Naive thymus-derived CD4-positive, alpha-beta T cell (primary cell): ENCODE measurements around the gene ADGRG6. TPM values are rescaled to one million over a fixed set of nuclear protein-coding genes. Genes with fewer than 3 reads are reported as not detected.
A peak's percentile ranks its signal among the peaks of the same experiment; 100 is the strongest.

Experiments
- ATAC-seq: fragments of 150-1000 bp; cut with Tn5 transposase; 2 replicates; pipeline ENCODE4 v1.10.0; 2021; ENCODE audit warnings: mild to moderate bottlenecking, moderate library complexity
- CTCF ChIA-PET: fragments of 350-600 bp; sonication (Branson Sonifier 250); formaldehyde crosslinking; loops from one replicate; lab custom pipeline; 2021; ENCODE audit warnings: antibody characterized with exemption; lab: Charles Lee
- POLR2A ChIA-PET: fragments of 350-600 bp; sonication (Branson Sonifier 250); formaldehyde crosslinking; loops from one replicate; lab custom pipeline; 2021; ENCODE audit warnings: antibody characterized with exemption, inconsistent platforms; lab: Charles Lee
- DNase-seq, 9 donors: peaks; one replicate each; pipeline versions ENCODE4 v3.0.0 to v3.0.0-alpha.2; 2020 to 2022; ENCODE audit warnings: mixed read lengths in 1 of 9
- H3K27ac ChIP-seq: one replicate; pipeline ENCODE4 v1.7.0; 2013; ENCODE audit warnings: mild to moderate bottlenecking, low read depth, low read length, moderate library complexity
- H3K27me3 ChIP-seq, 2 donors: one replicate each; pipeline ENCODE4 v1.7.0; 2013; ENCODE audit warnings: low read length in 2 of 2, mild to moderate bottlenecking in 2 of 2, moderate library complexity in 2 of 2; ENCODE audit not compliant: control insufficient read depth in 2 of 2, insufficient read depth in 2 of 2
- H3K36me3 ChIP-seq, 3 experiments: 1 replicate in 2 of 3; 2 replicates in 1 of 3; pipeline ENCODE4 v1.7.0; 2013; ENCODE audit warnings: low read length in 3 of 3, mild to moderate bottlenecking in 3 of 3, moderate library complexity in 1 of 3; ENCODE audit not compliant: insufficient read depth in 3 of 3, control insufficient read depth in 2 of 3
- H3K4me1 ChIP-seq, 2 donors: one replicate each; pipeline ENCODE4 v1.7.0; 2013; ENCODE audit warnings: low read length in 2 of 2, mild to moderate bottlenecking in 2 of 2, moderate library complexity in 1 of 2; ENCODE audit not compliant: control insufficient read depth in 2 of 2, insufficient read depth in 2 of 2
- H3K4me3 ChIP-seq: 2 replicates; pipeline ENCODE4 v1.7.0; 2013; ENCODE audit warnings: mild to moderate bottlenecking, low read length
- H3K9me3 ChIP-seq, 3 experiments: 1 replicate in 2 of 3; 2 replicates in 1 of 3; pipeline ENCODE4 v1.7.0; 2013; ENCODE audit warnings: low read length in 3 of 3; ENCODE audit not compliant: control insufficient read depth in 2 of 3
- H3K27ac Mint-ChIP-seq, 9 donors: one replicate each; pipeline ENCODE4 v1.8.0; 2020 to 2022; ENCODE audit warnings: mixed read lengths in 9 of 9, mild to moderate bottlenecking in 8 of 9, moderate library complexity in 5 of 9, inconsistent platforms in 2 of 9
- H3K27me3 Mint-ChIP-seq, 5 donors: one replicate each; pipeline ENCODE4 v1.8.0; 2021 to 2022; ENCODE audit warnings: mixed read lengths in 5 of 5, mild to moderate bottlenecking in 1 of 5
- H3K36me3 Mint-ChIP-seq, 5 donors: one replicate each; pipeline ENCODE4 v1.8.0; 2020 to 2022; ENCODE audit warnings: mixed read lengths in 5 of 5, mild to moderate bottlenecking in 3 of 5, inconsistent platforms in 1 of 5
- H3K4me1 Mint-ChIP-seq, 7 donors: one replicate each; pipeline ENCODE4 v1.8.0; 2020 to 2022; ENCODE audit warnings: mixed read lengths in 7 of 7, mild to moderate bottlenecking in 3 of 7, inconsistent platforms in 1 of 7
- H3K4me3 Mint-ChIP-seq, 10 donors: one replicate each; pipeline ENCODE4 v1.8.0; 2020 to 2022; ENCODE audit warnings: mild to moderate bottlenecking in 10 of 10, mixed read lengths in 10 of 10, moderate library complexity in 6 of 10, inconsistent platforms in 2 of 10
- H3K9me3 Mint-ChIP-seq, 11 donors: one replicate each; pipeline ENCODE4 v1.8.0; 2020 to 2022; ENCODE audit warnings: mixed read lengths in 11 of 11, mild to moderate bottlenecking in 4 of 11, inconsistent platforms in 1 of 11, moderate library complexity in 1 of 11
- intact Hi-C, 2 donors: fragments of 100-400 bp; cut with micrococcal nuclease; formaldehyde crosslinking; loops; one replicate each; pipeline ENCODE4 v1.15.1; 2023
- polyA plus RNA-seq, 2 donors: library from polyadenylated mRNA; unstranded; fragments of 300-500 nt; fragmentation: Illumina TruSeq; gene quantifications; one replicate each; pipeline ENCODE4 v1.2.3, GENCODE V29; 2021
- total RNA-seq, 6 experiments: library from RNA in 5 of 6; stranded (reverse) in 5 of 6; gene quantifications; 1 replicate in 5 of 6; 2 replicates in 1 of 6; pipeline ENCODE4 v1.2.3 and lab custom pipeline; 2021 to 2026

The ADGRG6 gene
- total and polyA plus RNA-seq, 7 experiments from 2014 or later: 0.02 to 3.6 (median 0.57) TPM; not detected in 2

DNA sequence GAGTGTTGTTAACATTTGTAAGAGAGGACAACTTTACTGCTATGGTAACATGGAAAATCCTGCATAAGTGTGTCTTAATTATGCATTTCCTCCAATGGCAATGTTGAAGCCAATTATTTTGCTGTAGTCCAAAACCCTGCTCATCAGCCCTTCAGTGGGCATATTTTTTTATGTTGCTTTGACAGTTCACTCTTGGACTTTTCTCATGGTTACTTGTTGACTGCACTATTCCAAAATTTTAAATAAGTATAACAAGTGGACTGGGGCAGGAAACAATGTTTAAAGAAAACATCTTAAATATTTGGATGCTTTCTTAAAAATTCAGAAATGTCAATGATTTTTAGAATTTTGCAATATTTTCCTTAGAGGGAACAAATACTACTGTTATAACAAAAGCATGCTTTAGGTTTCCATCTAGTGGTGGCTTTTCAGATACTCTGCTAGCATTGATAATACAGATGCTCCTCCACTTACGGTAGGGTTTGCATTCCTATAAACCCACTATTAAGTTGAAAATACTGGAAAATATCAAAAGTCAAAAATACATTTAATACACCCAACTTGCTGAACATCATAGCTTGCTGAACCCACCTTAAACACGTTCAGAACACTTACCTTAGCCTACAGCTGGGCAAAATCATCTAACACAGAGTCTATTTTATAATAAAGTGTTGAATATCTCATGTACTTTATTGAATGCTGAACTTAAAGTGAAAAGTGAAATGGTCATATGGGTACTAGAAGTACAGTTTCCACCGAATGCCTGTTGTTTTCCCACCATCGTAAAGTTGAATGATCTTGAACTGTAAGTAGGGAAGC, 86.4 kb downstream of the ADGRG6 start:
- H3K9me3 Mint-ChIP-seq: no peaks in the 10 kb centered on the region
- intact Hi-C loops: loop anchor here (1.0 to 5.0 kb wide), 9 partner anchors 57 to 399 kb away; partner anchors contain the start of genes NMBR (in 2 of the 2) and VTA1 (in 2 of the 2)
- Histone ChIP-seq H3K27me3 (no peaks in the 10 kb centered on the region), H3K27ac (no peak overlapping the region), H3K36me3 (no peaks in the 10 kb centered on the region), H3K9me3 (no peaks in the 10 kb centered on the region), H3K4me1 (peaks cover 0 to 9% of the 10 kb centered on the region in 2 donors), H3K4me3 (no peak overlapping the region)
- H3K36me3 Mint-ChIP-seq: no peaks in the 10 kb centered on the region
- POLR2A ChIA-PET: interaction anchor here (1.0 kb wide), 1 partner anchor 242 kb away, joined by 5 read pairs; the partner anchor contains the start of gene NMBR
- H3K4me1 Mint-ChIP-seq: peaks cover 0 to 28% (median 9%) of the 10 kb centered on the region in 7 donors
- H3K4me3 Mint-ChIP-seq: no peak overlapping the region
- ATAC-seq (peak; percentile 67), DNase-seq (peak in 7 of 9 donors; percentile 22 to 50 (median 26))
- H3K27ac Mint-ChIP-seq: no peak overlapping the region
- CTCF ChIA-PET: interaction anchor here (0.8 to 2.5 kb wide), 6 partner anchors 87 to 240 kb away, joined by 4 to 7 read pairs (median 5); no protein-coding TSS in a partner anchor
- H3K27me3 Mint-ChIP-seq: peaks cover 0 to 49% (median 0%) of the 10 kb centered on the region in 5 donors

GRCh38 chr6:142395266-142395665, 93.5 kb downstream of the ADGRG6 start:
- Histone ChIP-seq H3K36me3 (no peaks in the 10 kb centered on the region), H3K27me3 (no peaks in the 10 kb centered on the region), H3K4me1 (peaks cover 9 to 35% of the 10 kb centered on the region in 2 donors), H3K9me3 (no peaks in the 10 kb centered on the region), H3K4me3 (no peak overlapping the region), H3K27ac (peak overlapping the region; percentile 80)
- no peaks in the 10 kb centered on the region for H3K9me3 Mint-ChIP-seq
- DNase-seq (peak in 1 of 9 donors; percentile 25), ATAC-seq (no peak)
- ChIA-PET CTCF (interaction anchor here (1.6 kb wide), 1 partner anchor 79 kb away, joined by 5 read pairs; no protein-coding TSS in a partner anchor), POLR2A (interaction anchor here (0.5 to 1.0 kb wide), 3 partner anchors 75 to 250 kb away, joined by 3 to 5 read pairs (median 4); no protein-coding TSS in a partner anchor)
- intact Hi-C loops: loop anchor here (1.0 to 5.0 kb wide), 14 partner anchors 47 to 1667 kb away; partner anchors contain the start of genes ADAT2 (in 1 of the 2), AIG1 (in 1 of the 2), HIVEP2 (in 1 of the 2) and NMBR (in 1 of the 2)
- H3K4me3 Mint-ChIP-seq: peak overlapping the region; percentile 18 to 78 (median 71)
- H3K27me3 Mint-ChIP-seq: peaks cover 0 to 57% (median 0%) of the 10 kb centered on the region in 5 donors
- no peaks in the 10 kb centered on the region for H3K36me3 Mint-ChIP-seq
- H3K27ac Mint-ChIP-seq: peak overlapping the region in 8 of 9 donors; percentile 90 to 99 (median 98)
- H3K4me1 Mint-ChIP-seq: peaks cover 10 to 80% (median 58%) of the 10 kb centered on the region in 7 donors

GRCh38 chr6:142395768-142396231, 94.0 kb downstream of the ADGRG6 start:
- peak overlapping the region; percentile 30 for H3K4me3 ChIP-seq
- ATAC-seq (peak; percentile 97), DNase-seq (peak in 7 of 9 donors; percentile 72 to 90 (median 88))
- no peaks in the 10 kb centered on the region for H3K36me3 Mint-ChIP-seq
- peaks cover 0 to 58% (median 0%) of the 10 kb centered on the region in 5 donors for H3K27me3 Mint-ChIP-seq
- peak overlapping the region; percentile 9 to 99 (median 97) for H3K27ac Mint-ChIP-seq
- H3K4me1 ChIP-seq: peaks cover 9 to 33% of the 10 kb centered on the region in 2 donors
- H3K36me3 ChIP-seq: no peaks in the 10 kb centered on the region
- peaks cover 10 to 76% (median 61%) of the 10 kb centered on the region in 7 donors for H3K4me1 Mint-ChIP-seq
- no peaks in the 10 kb centered on the region for H3K9me3 ChIP-seq
- intact Hi-C loops: loop anchor here (1.0 to 5.0 kb wide), 15 partner anchors 9 to 1667 kb away; partner anchors contain the start of genes ADAT2 (in 1 of the 2), AIG1 (in 1 of the 2), HIVEP2 (in 1 of the 2) and NMBR (in 1 of the 2)
- CTCF ChIA-PET: interaction anchor here (0.9 to 1.6 kb wide), 2 partner anchors 79 to 164 kb away, joined by 4 to 5 read pairs; no protein-coding TSS in a partner anchor
- POLR2A ChIA-PET: interaction anchor here (0.6 to 1.1 kb wide), 4 partner anchors 11 to 250 kb away, joined by 3 to 5 read pairs (median 4); no protein-coding TSS in a partner anchor
- peak overlapping the region; percentile 80 for H3K27ac ChIP-seq
- H3K4me3 Mint-ChIP-seq: peak overlapping the region in 9 of 10 donors; percentile 47 to 78 (median 69)
- H3K9me3 Mint-ChIP-seq: no peaks in the 10 kb centered on the region
- no peaks in the 10 kb centered on the region for H3K27me3 ChIP-seq

DNA sequence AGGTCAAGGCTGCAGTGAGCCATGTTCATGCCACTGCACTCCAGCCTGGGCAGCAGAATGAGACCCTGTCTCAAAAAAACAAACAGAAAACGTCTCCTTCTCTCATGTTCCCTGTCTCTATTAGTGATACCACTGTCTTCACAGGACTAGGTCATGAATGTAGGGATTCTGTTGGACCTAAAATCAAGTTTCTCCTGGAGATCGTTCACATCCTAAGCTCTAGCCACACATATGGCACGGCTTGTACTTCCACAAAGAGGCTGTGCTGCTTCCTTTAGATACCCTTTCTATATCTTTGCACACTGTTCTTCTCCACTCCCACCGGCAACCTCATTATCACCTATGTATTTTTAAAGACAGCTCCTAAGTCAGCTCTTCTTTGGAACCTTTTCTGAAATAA, 96.5 kb downstream of the ADGRG6 start:
- H3K36me3 ChIP-seq: no peaks in the 10 kb centered on the region
- no peak overlapping the region for H3K27ac ChIP-seq
- Mint-ChIP-seq H3K27ac (peak overlapping the region in 6 of 9 donors; percentile 2 to 95 (median 68)), H3K4me3 (no peak overlapping the region), H3K9me3 (no peaks in the 10 kb centered on the region), H3K27me3 (peaks cover 0 to 66% (median 0%) of the 10 kb centered on the region in 5 donors), H3K36me3 (no peaks in the 10 kb centered on the region), H3K4me1 (peaks cover 8 to 71% (median 57%) of the 10 kb centered on the region in 7 donors)
- H3K9me3 ChIP-seq: no peaks in the 10 kb centered on the region
- H3K27me3 ChIP-seq: no peaks in the 10 kb centered on the region
- H3K4me1 ChIP-seq: peaks cover 9 to 25% of the 10 kb centered on the region in 2 donors
- ChIA-PET POLR2A (no interaction called here), CTCF (no interaction called here)
- no peak overlapping the region for H3K4me3 ChIP-seq
- ATAC-seq (no peak), DNase-seq (no peak)
- intact Hi-C loops: loop anchor here (5.0 kb wide), 12 partner anchors 44 to 1664 kb away; partner anchors contain the start of genes ADAT2 (in 1 of the 2), AIG1 (in 1 of the 2), HIVEP2 (in 1 of the 2) and PEX3 (in 1 of the 2)

DNA sequence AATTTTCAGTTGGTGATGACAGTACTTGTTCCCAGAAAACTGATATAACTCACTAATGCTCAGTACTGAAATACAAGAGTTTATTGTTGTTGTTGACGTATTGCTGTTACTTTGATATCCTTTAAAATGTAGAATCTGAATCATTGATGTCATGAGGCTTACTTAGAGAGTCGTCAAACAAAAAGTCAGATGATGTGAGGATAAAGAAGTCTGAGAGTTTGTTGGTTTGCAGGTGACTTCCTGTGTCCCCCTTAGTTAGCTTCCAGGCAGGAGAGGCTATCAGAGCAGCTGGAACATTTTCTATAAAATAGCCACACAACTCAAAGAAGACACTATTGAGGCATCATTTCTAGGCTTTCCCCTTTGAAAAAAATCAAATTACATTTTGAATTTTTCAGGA, 97.9 kb downstream of the ADGRG6 start:
- intact Hi-C loops: loop anchor here (5.0 kb wide), 12 partner anchors 43 to 1663 kb away; partner anchors contain the start of genes ADAT2 (in 1 of the 2), AIG1 (in 1 of the 2), HIVEP2 (in 1 of the 2) and PEX3 (in 1 of the 2)
- H3K9me3 ChIP-seq: no peaks in the 10 kb centered on the region
- Mint-ChIP-seq H3K36me3 (no peaks in the 10 kb centered on the region), H3K27me3 (peaks cover 0 to 65% (median 0%) of the 10 kb centered on the region in 5 donors), H3K27ac (peak overlapping the region in 2 of 9 donors; percentile 66 to 69), H3K4me3 (no peak overlapping the region), H3K4me1 (peaks cover 8 to 63% (median 48%) of the 10 kb centered on the region in 7 donors), H3K9me3 (no peaks in the 10 kb centered on the region)
- ATAC-seq: no peak
- ChIA-PET CTCF (no interaction called here), POLR2A (no interaction called here)
- H3K27ac ChIP-seq: no peak overlapping the region
- H3K4me3 ChIP-seq: no peak overlapping the region
- H3K36me3 ChIP-seq: no peaks in the 10 kb centered on the region
- H3K27me3 ChIP-seq: no peaks in the 10 kb centered on the region
- no peak for DNase-seq
- peaks cover 8 to 14% of the 10 kb centered on the region in 2 donors for H3K4me1 ChIP-seq

GRCh38 chr6:142400495-142400894, 98.7 kb downstream of the ADGRG6 start:
- peaks cover under 1 to 6% of the 10 kb centered on the region in 2 donors for H3K4me1 ChIP-seq
- H3K4me3 ChIP-seq: no peak overlapping the region
- H3K4me1 Mint-ChIP-seq: peaks cover 8 to 63% (median 41%) of the 10 kb centered on the region in 7 donors
- no peak for DNase-seq
- peak overlapping the region in 4 of 9 donors; percentile 4 to 16 (median 14) for H3K27ac Mint-ChIP-seq
- no peak overlapping the region for H3K4me3 Mint-ChIP-seq
- no peaks in the 10 kb centered on the region for H3K36me3 ChIP-seq
- H3K27ac ChIP-seq: no peak overlapping the region
- intact Hi-C loops: no loop called here
- H3K9me3 ChIP-seq: no peaks in the 10 kb centered on the region
- ChIA-PET CTCF (no interaction called here), POLR2A (no interaction called here)
- ATAC-seq: no peak
- H3K36me3 Mint-ChIP-seq: no peaks in the 10 kb centered on the region
- peaks cover 0 to 69% (median 0%) of the 10 kb centered on the region in 5 donors for H3K27me3 Mint-ChIP-seq
- H3K27me3 ChIP-seq: no peaks in the 10 kb centered on the region
- H3K9me3 Mint-ChIP-seq: no peaks in the 10 kb centered on the region
